K562 treated with DMSO at 1 percent for 48 hours (cell line): ENCODE results near the gene IDH1. TPM values are rescaled to one million over a fixed set of nuclear protein-coding genes. Genes with fewer than 3 reads are reported as not detected.

Experiments
- total RNA-seq: library from RNA; unstranded; fragments of 300-600 nt; gene quantifications from 2 replicates; pipeline ENCODE4 v1.2.3, GENCODE V29; 2022; ENCODE audit warnings: low replicate concordance; ENCODE audit errors: extremely low read depth

IDH1 gene
- not detected in 2 replicates for total RNA-seq

DNA sequence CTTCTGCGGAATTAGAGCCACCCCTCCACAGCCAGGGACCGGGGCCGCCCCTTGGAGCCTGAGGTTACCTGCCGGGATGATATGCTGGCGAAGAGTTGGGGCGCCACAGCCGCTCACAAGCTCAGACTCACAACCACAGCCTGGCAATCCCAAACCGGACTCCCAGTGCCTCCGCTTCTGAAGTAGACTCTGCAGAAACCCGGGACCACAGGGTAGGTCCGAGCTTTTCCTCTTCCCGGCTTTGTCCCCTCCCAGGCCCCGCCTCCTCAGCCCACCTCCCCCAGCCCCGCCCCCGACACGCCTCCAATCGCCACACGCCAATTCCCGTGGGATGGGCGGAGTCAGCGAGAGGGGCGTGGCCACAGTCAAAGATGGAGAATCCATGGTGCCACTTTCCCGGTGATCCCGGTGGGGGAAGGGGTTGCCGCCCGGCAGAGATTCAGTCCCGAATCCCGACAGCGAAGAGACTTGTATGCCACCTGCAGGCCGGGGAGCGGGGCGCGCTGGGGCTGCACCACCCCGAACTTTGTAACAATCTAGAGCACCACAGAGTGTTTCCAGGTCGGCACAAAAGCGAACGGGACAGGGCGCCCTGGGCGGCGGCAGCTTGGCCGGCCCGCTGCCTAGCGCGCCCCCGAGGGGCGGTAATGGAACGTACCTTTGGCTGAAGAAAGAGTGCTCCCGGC is at the start of gene IDH1:
IDH1 (minus strand) TSS at position 201 of the 686 bp plus-strand sequence. CDS start 3,520 bp downstream, outside the sequence.

DNA sequence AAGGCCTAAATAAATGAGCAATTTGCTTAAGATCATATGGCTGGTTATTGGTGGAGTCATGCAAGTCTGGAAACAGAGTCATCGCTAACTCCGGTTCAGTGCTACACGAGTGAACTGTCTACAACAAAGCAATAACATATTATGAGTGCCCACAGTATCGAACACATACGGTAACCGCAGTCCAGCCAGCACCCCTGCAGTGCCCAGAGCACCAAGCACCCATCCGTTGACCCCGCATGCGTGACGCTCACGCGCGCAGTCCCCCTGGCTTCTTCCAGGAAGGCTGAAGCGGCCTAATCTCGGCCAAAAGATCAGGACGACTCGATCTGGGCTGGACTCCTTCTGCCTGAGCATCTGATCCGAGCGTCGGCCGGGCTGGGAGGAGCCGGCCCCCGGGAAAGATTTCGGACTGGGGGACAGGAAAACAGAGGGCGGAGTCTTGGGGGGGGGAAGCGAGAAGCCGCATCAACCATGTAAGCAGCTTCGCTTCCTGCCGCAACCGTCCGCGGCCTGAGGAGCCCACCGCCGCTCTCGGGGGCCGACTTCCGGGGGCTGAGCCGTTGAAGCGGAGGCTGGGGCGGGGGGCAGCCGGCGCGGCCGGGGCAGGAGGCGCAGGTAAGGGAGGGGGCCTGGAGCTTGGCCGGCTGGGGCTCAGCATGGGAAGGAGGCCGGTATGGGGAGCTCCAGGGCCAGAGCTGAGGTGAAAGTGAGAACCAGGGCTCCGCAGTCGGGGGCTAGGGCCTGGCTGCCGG is 11.1 kb upstream of the IDH1 start, which contains the start of gene PIKFYVE:
PIKFYVE (plus strand) TSS at position 455 of the 752 bp plus-strand sequence. CDS start 5,265 bp downstream, outside the sequence.

DNA sequence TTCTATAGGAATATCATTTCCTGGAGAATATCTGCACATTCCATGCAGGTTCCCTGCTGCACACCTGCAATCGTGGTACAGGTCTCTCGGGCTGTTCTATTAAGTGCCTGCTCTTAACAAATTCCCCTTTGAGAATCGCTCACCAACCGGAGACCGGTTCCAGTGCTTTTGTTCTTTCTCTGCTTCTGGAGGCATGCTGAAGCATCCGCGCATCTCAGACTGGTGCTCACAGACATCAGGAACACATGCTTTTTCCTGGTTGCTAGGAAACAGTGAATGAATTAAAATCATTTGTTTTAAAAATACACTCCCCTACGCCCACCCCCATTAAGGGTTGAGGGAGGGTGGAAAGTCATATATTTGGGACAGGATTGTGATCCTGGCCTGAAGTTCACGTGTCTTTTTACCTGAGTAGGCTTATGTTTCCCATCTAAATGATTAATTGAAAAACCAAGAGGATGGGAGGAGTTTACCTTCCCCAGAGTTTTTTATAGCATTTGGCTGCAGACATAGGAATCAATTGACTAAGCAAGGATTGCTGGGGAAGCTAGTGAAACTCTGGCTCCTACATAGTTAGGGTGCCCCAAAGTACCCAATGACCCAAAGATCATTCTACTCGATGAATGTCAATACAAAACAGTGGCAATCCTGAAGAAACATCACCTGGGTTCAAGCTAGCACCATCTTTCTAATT is 64.9 kb downstream of the IDH1 start, which contains the start of gene C2orf80:
C2orf80 (minus strand) TSS at position 221 of the 694 bp plus-strand sequence. CDS start 3,044 bp downstream, outside the sequence.

Other genes starting within 250 kb of the IDH1 start
- gene PLEKHM3, start 229.5 kb downstream of the IDH1 start, total RNA-seq = not detected in 2 replicates
- gene CRYGD, start 130.5 kb downstream of the IDH1 start, total RNA-seq = not detected in 2 replicates
- gene CRYGC, start 125.2 kb downstream of the IDH1 start, total RNA-seq = not detected in 2 replicates
- not detected in 2 replicates for gene CRYGB, start 108.9 kb downstream of the IDH1 start, total RNA-seq
- not detected in 2 replicates for gene CRYGA, start 91.5 kb downstream of the IDH1 start, total RNA-seq
- not detected in 2 replicates for gene C2orf80, start 65.0 kb downstream of the IDH1 start, total RNA-seq
- gene PIKFYVE, start 11.2 kb upstream of the IDH1 start, total RNA-seq = not detected in 2 replicates
- not detected in 2 replicates for gene PTH2R, start 151.7 kb upstream of the IDH1 start, total RNA-seq